Activated CD4-positive, alpha-beta memory T cell treated with anti-CD3 and anti-CD28 coated beads for 36 hours (primary cell): Measurements from ENCODE around the gene PIRT. TPM values are rescaled to one million over a fixed set of nuclear protein-coding genes. Genes with fewer than 3 reads are reported as not detected.

ENCODE experiments used
- CTCF ChIA-PET: fragments of 350-600 bp; sonication (Branson Sonifier 250); formaldehyde crosslinking; loops from one replicate; lab custom pipeline; 2021; ENCODE audit warnings: antibody characterized with exemption, inconsistent platforms; lab: Charles Lee
- POLR2A ChIA-PET: fragments of 350-600 bp; sonication (Branson Sonifier 250); formaldehyde crosslinking; loops from one replicate; lab custom pipeline; 2021; ENCODE audit warnings: antibody characterized with exemption; lab: Charles Lee
- DNase-seq: peaks from one replicate; pipeline ENCODE4 v3.0.0-alpha.2; 2020
- H3K27ac Mint-ChIP-seq: one replicate; pipeline ENCODE4 v1.8.0; 2021; ENCODE audit warnings: mixed read lengths
- H3K27me3 Mint-ChIP-seq: one replicate; pipeline ENCODE4 v1.8.0; 2021; ENCODE audit warnings: mixed read lengths
- H3K36me3 Mint-ChIP-seq: one replicate; pipeline ENCODE4 v1.8.0; 2021; ENCODE audit warnings: mixed read lengths
- H3K4me1 Mint-ChIP-seq: one replicate; pipeline ENCODE4 v1.8.0; 2021; ENCODE audit warnings: low read depth, mixed read lengths
- H3K4me3 Mint-ChIP-seq: one replicate; pipeline ENCODE4 v1.8.0; 2021; ENCODE audit warnings: mild to moderate bottlenecking, mixed read lengths
- H3K9me3 Mint-ChIP-seq: one replicate; pipeline ENCODE4 v1.8.0; 2021; ENCODE audit warnings: mixed read lengths
- intact Hi-C: fragments of 100-400 bp; cut with micrococcal nuclease; formaldehyde crosslinking; loops from one replicate; pipeline ENCODE4 v1.15.1; 2023
- total RNA-seq, 2 experiments: library from RNA; stranded (reverse); gene quantifications; one replicate each; pipeline ENCODE4 v1.2.3, GENCODE V29; 2021

Gene PIRT
- total RNA-seq, 2 experiments from 2014 or later, result not detected

DNA sequence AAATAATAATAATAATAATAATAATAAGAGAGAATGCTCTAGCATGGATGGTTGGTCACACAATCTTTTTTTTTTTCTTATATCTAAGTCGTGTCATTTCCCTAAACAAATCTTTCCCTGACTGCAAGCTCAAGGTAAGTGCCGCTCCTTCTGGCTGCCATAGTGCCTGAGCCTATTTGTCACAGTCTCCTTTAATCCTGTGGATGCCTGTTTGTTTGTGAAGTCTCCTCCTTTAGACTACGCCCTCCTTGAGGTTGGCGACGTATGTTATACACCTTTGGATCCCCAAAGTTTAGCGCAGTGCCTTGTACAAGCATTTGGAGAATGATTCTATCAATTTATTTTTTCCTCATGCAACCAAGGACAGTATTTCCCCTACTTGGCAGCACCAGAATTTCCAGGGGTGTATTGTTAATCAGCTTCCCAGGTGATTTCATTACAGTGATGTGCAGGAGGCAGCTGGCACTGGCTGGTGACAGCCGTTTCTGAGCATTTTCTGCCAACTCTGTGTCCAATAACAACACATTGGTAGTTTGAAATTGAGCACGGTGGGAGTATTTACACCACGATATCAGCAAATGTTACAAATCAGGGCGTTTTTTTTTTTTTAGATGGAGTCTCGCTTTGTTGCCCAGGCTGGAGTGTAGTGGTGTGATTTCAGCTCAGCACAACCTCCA is 60.6 kb downstream of the PIRT start:
- Mint-ChIP-seq H3K27me3 (no peaks in the 10 kb centered on the region), H3K36me3 (peaks cover 3% of the 10 kb centered on the region), H3K27ac (no peak overlapping the region), H3K4me1 (no peaks in the 10 kb centered on the region), H3K9me3 (peaks cover 5% of the 10 kb centered on the region), H3K4me3 (no peak overlapping the region)
- ChIA-PET CTCF (no interaction called here), POLR2A (no interaction called here)
- DNase-seq, result no peak
- intact Hi-C loops, result no loop called here

- CTCF ChIA-PET, result no interaction called here
- no peaks in the 10 kb centered on the region for H3K27me3 Mint-ChIP-seq
- peaks cover 5% of the 10 kb centered on the region for H3K36me3 Mint-ChIP-seq
- intact Hi-C loops, result no loop called here
- DNase-seq, result no peak
- H3K27ac Mint-ChIP-seq, result no peak overlapping the region
- POLR2A ChIA-PET, result no interaction called here
- peaks cover 13% of the 10 kb centered on the region for H3K9me3 Mint-ChIP-seq
- H3K4me3 Mint-ChIP-seq, result no peak overlapping the region
- H3K4me1 Mint-ChIP-seq, result no peaks in the 10 kb centered on the region
Observed at GRCh38 chr17:10776381-10776780, 61.5 kb downstream of the PIRT start.

- POLR2A ChIA-PET, result no interaction called here
- H3K4me3 Mint-ChIP-seq, result no peak overlapping the region
- CTCF ChIA-PET, result no interaction called here
- peaks cover 14% of the 10 kb centered on the region for H3K9me3 Mint-ChIP-seq
- no peak for DNase-seq
- H3K27ac Mint-ChIP-seq, result no peak overlapping the region
- no peaks in the 10 kb centered on the region for H3K27me3 Mint-ChIP-seq
- intact Hi-C loops, result no loop called here
- no peaks in the 10 kb centered on the region for H3K4me1 Mint-ChIP-seq
- H3K36me3 Mint-ChIP-seq, result peaks cover 5% of the 10 kb centered on the region
Observed at GRCh38 chr17:10775740-10776356, 62.0 kb downstream of the PIRT start.

GRCh38 chr17:10775058-10775457 is 62.8 kb downstream of the PIRT start:
- no peak overlapping the region for H3K27ac Mint-ChIP-seq
- intact Hi-C loops, result no loop called here

DNA sequence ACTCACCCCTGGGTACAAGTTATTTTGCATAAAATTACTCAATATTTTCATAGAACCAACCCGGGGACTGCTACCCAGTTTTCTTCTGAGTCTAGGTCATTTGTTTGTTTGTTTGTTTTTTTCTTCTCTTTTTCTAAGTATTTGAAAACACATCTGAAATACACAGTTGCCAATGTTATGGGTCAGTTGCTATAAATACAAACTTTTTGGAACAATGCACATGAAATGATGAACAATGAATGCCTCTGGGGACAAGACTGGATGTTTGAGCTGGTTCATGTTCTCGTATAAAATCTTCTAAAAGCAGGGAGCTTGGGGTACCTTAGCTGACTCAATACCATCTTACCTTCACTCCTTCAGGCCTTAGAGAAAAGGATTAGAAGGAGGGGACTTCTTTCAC is 64.5 kb downstream of the PIRT start:
- Mint-ChIP-seq H3K27me3 (no peaks in the 10 kb centered on the region), H3K27ac (no peak overlapping the region), H3K4me1 (no peaks in the 10 kb centered on the region), H3K9me3 (peaks cover 14% of the 10 kb centered on the region), H3K36me3 (peaks cover 5% of the 10 kb centered on the region), H3K4me3 (no peak overlapping the region)
- ChIA-PET POLR2A (no interaction called here), CTCF (interaction anchor here (0.8 to 3.0 kb wide), 10 partner anchors 12 to 126 kb away, joined by 3 to 15 read pairs (median 4); no protein-coding TSS in a partner anchor)
- no peak for DNase-seq
- intact Hi-C loops, result no loop called here

More at GRCh38 chr17:10775058-10775457, 62.8 kb downstream of the PIRT start:
- H3K27me3 Mint-ChIP-seq, result no peaks in the 10 kb centered on the region
- H3K9me3 Mint-ChIP-seq, result peaks cover 14% of the 10 kb centered on the region
- DNase-seq, result no peak
- H3K4me3 Mint-ChIP-seq, result no peak overlapping the region
- H3K36me3 Mint-ChIP-seq, result peaks cover 5% of the 10 kb centered on the region
- ChIA-PET CTCF (no interaction called here), POLR2A (no interaction called here)
- no peaks in the 10 kb centered on the region for H3K4me1 Mint-ChIP-seq

Other genes with a start within 250 kb of the PIRT start
- gene MYH3, start 180.8 kb downstream of the PIRT start, total RNA-seq, result 1 to 10 TPM; 1.6 to 2.4 TPM
- 10 to 100 TPM; 34.6 to 36.4 TPM for gene SCO1, start 140.6 kb downstream of the PIRT start, total RNA-seq
- 10 to 100 TPM; 12.4 to 13.5 TPM for gene ADPRM, start 140.5 kb downstream of the PIRT start, total RNA-seq
- gene TMEM220, start 108.1 kb downstream of the PIRT start, total RNA-seq, result under 1 TPM; 0.24 to 0.94 TPM
- gene TMEM238L, start 34.0 kb downstream of the PIRT start, total RNA-seq, result not detected